ENCODE data around the gene TIRAP. TPM values are rescaled to one million over a fixed set of nuclear protein-coding genes. Genes with fewer than 3 reads are reported as not detected.

TIRAP gene
- total RNA-seq, 3 donors from 2014 or later = 18.5 to 24.8 (median 21.5) TPM

DNA sequence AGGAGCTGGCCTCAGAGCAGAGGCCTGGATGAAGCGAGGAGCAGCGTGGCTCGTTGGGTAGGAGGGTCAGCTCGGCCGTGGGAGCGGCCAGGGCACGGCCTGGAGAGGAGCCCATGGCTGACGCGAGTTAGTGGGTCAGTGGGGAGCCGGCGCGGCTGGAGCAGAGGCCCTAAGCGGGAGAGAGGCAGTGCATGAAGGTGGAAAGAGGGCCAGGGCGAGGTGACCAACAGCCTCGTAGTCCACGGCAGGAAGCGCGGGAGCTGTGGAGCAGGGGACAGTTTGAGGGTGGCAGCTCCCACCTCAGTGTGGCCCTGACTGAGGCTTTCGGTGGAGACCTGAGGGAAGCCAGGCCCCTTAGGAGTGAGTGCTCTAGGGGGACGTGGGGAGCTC, 45.1 kb downstream of the TIRAP start:
- H3K4me3 ChIP-seq = no peak overlapping the region
- no peaks in the 10 kb centered on the region for H3K9me3 ChIP-seq
- no peaks in the 10 kb centered on the region for H3K4me1 ChIP-seq (ENCODE audit: low read depth)
- ATAC-seq = no peak
- intact Hi-C loops (cut with DNase I, micrococcal nuclease) = no loop called here
- TF ChIP-seq, protein P1, sequence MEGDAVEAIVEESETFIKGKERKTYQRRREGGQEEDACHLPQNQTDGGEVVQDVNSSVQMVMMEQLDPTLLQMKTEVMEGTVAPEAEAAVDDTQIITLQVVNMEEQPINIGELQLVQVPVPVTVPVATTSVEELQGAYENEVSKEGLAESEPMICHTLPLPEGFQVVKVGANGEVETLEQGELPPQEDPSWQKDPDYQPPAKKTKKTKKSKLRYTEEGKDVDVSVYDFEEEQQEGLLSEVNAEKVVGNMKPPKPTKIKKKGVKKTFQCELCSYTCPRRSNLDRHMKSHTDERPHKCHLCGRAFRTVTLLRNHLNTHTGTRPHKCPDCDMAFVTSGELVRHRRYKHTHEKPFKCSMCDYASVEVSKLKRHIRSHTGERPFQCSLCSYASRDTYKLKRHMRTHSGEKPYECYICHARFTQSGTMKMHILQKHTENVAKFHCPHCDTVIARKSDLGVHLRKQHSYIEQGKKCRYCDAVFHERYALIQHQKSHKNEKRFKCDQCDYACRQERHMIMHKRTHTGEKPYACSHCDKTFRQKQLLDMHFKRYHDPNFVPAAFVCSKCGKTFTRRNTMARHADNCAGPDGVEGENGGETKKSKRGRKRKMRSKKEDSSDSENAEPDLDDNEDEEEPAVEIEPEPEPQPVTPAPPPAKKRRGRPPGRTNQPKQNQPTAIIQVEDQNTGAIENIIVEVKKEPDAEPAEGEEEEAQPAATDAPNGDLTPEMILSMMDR (IDR thresholded peaks at IDR 0.05) = no peak
- peak in 1 of 3 donors; percentile 43 for DNase-seq
- H3K36me3 ChIP-seq (ENCODE audit: low read depth) = no peaks in the 10 kb centered on the region

DNA sequence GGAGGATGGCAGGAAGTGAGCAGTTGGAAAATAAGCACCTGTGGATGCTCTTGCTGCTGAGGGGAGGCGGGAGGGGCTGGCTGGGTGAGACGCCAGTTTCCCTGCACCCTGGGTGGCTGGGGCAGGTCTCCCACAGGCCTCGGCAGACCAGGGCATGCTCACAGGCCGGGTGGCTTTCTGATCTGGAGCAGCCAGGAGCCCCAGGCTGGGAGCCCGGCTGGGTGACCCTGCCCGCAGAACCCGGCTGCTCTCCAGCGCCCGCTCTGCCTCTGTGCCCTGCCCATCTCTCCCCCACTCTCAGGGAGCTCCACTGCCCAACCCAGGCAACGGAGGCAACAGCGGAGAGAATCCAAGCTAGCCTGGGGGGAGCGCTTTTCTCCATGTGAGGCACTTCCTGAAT, 45.6 kb downstream of the TIRAP start:
- peak in 1 of 3 donors; percentile 38 for DNase-seq
- ATAC-seq = no peak
- H3K4me1 ChIP-seq (ENCODE audit: low read depth) = no peaks in the 10 kb centered on the region
- H3K36me3 ChIP-seq (ENCODE audit: low read depth) = no peaks in the 10 kb centered on the region
- intact Hi-C loops (cut with DNase I, micrococcal nuclease) = no loop called here
- TF ChIP-seq, protein P1 (IDR thresholded peaks at IDR 0.05) = no peak
- no peaks in the 10 kb centered on the region for H3K9me3 ChIP-seq
- no peak overlapping the region for H3K4me3 ChIP-seq

DNA sequence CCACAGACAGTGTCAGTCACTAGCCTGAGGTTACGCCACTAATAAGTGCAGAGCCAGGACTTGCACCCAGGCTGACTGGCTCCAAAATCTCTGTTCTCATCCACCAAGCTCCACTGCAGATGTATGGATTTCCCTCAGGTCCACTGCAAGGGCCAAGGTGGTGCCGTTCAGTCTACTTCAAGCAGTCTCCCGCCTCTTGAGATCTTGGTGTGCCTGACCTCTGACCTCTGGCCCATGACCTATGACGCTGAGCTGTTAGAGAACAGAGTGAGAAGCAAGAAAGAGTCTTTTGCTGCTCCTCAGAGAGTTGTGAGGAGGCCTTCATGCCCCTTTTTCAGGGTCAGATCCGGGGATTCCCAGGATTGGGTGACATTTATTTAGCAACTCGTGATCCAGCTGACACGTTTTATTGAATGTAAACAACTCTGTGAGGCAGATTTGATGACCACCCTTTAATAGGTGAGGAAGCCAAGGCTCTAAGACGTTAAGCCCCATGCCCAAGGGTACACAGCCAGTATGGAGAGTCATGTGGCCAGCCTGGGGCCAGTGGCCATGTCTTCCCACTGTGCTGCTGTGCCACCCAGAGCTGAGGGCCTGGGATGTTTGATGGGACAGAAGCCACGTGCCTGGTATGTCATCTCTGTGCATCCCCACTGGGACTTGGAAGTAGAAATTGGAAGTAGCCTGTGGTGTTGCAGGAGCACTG, 46.2 kb downstream of the TIRAP start:
- TF ChIP-seq, protein P1 (IDR thresholded peaks at IDR 0.05) = no peak
- H3K4me3 ChIP-seq = no peak overlapping the region
- no peaks in the 10 kb centered on the region for H3K36me3 ChIP-seq (ENCODE audit: low read depth)
- DNase-seq (peak in 1 of 3 donors; percentile 20), ATAC-seq (no peak)
- H3K9me3 ChIP-seq = no peaks in the 10 kb centered on the region
- intact Hi-C loops (cut with DNase I, micrococcal nuclease) = no loop called here
- no peaks in the 10 kb centered on the region for H3K4me1 ChIP-seq (ENCODE audit: low read depth)

DNA sequence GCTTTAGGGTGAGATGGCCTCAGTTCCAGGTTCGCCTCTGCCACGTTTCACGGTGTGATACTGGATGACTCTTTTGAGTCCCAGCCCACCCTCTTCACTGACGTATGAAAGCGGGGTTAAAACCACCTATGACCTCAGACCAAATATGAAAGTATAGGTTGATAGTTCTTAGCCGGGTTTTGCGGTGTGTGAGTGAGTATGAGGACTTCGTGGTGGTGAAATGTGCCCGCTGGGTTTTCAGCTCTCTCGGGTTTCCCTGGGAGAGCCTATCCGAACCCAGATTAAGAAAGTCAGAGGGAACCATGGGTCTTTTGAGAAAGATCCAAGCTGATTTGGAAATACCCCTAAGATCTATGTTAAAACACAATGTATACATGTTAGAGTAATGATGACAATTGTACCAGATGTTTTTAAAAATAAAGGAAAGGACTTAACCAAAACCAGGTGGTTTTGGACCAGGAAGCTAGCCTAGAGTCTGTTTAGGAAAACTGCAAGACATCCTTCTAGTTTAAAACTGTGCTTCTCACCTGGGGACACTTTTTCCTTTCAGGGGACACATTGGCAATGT, 46.8 kb downstream of the TIRAP start:
- no peaks in the 10 kb centered on the region for H3K9me3 ChIP-seq
- H3K4me1 ChIP-seq (ENCODE audit: low read depth) = no peaks in the 10 kb centered on the region
- TF ChIP-seq, protein P1 (IDR thresholded peaks at IDR 0.05) = no peak
- intact Hi-C loops (cut with DNase I, micrococcal nuclease) = no loop called here
- H3K36me3 ChIP-seq (ENCODE audit: low read depth) = no peaks in the 10 kb centered on the region
- DNase-seq = peak in 1 of 3 donors; percentile 1
- no peak overlapping the region for H3K4me3 ChIP-seq
- ATAC-seq = no peak

DNA sequence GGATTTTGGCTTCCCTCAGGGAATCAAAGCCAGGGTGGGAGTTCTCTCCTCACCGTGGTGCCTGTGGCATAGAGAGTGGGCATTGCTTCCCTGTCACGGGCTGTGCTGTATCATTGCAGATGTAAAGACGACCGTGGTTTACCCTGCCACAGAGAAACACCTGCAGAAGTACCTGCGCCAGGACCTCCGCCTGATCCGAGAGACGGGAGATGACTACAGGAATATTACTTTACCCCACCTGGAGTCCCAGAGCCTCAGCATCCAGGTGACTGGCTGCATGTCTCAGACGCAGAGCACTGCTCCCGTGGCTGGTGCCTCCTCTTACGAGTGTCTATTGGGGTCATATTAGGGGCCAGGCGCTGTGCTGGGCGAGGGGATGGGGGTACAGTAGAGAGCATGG, 48.4 kb downstream of the TIRAP start:
- TF ChIP-seq, protein P1 (IDR thresholded peaks at IDR 0.05) = no peak
- H3K4me1 ChIP-seq (ENCODE audit: low read depth) = no peaks in the 10 kb centered on the region
- DNase-seq (peak in 1 of 3 donors; percentile 39), ATAC-seq (no peak)
- no peaks in the 10 kb centered on the region for H3K9me3 ChIP-seq
- H3K36me3 ChIP-seq (ENCODE audit: low read depth) = no peaks in the 10 kb centered on the region
- H3K4me3 ChIP-seq = no peak overlapping the region
- intact Hi-C loops (cut with DNase I, micrococcal nuclease) = no loop called here

All from mucosa of descending colon (tissue), 3 donors.